Stimulated activated CD8-positive, alpha-beta memory T cell treated with anti-CD3 and anti-CD28 coated beads, Interleukin-4, amount 100 ng/mL, for 1 hour (primary cell): ENCODE data around the gene CDC42EP5.
"Not testable (repeated sequence)": the region's sequence is repeated elsewhere in the genome, so short reads cannot be mapped to it uniquely, and the experiment has no call there.

Experiments
- DNase-seq, 2 donors: peaks; one replicate each; pipeline ENCODE4 v3.0.0-alpha.2; 2020; ENCODE audit warnings: low read depth in 2 of 2, low spot score in 1 of 2

The CDC42EP5 gene

GRCh38 chr19:54448774-54449700 is 24.1 kb downstream of the CDC42EP5 start, which contains the start of gene LENG8:
LENG8 (plus strand) TSS chr19:54449199; CDS start chr19:54451345, 2,146 bp downstream.
- DNase-seq, result peak; percentile 94 to 95

GRCh38 chr19:54448040-54448773 is 24.9 kb downstream of the CDC42EP5 start:
- no peak for DNase-seq

GRCh38 chr19:54446349-54446748 is 26.7 kb downstream of the CDC42EP5 start:
- DNase-seq, result not testable (repeated sequence)

- no peak for DNase-seq
These were observed 28.4 kb downstream of the CDC42EP5 start for GRCh38 chr19:54444737-54445136.

GRCh38 chr19:54440641-54441040 is 32.5 kb downstream of the CDC42EP5 start:
- DNase-seq, result no peak

- no peak for DNase-seq
These were observed 33.8 kb downstream of the CDC42EP5 start for GRCh38 chr19:54439174-54439851.

GRCh38 chr19:54436628-54437252 is 36.4 kb downstream of the CDC42EP5 start:
- no peak for DNase-seq

GRCh38 chr19:54436031-54436523 is 37.0 kb downstream of the CDC42EP5 start:
- no peak for DNase-seq

- no peak for DNase-seq
These were observed 37.5 kb downstream of the CDC42EP5 start for GRCh38 chr19:54435551-54436016.

- DNase-seq, result no peak
These were observed 38.3 kb downstream of the CDC42EP5 start for GRCh38 chr19:54434873-54435214.

- no peak for DNase-seq
These were observed 38.8 kb downstream of the CDC42EP5 start for GRCh38 chr19:54434112-54434872.

- no peak for DNase-seq
These were observed 39.4 kb downstream of the CDC42EP5 start for GRCh38 chr19:54433697-54434096.

GRCh38 chr19:54432144-54432738 is 40.9 kb downstream of the CDC42EP5 start:
- DNase-seq, result no peak

- no peak for DNase-seq
These were observed 41.7 kb downstream of the CDC42EP5 start for GRCh38 chr19:54431255-54431838.

- no peak for DNase-seq
These were observed 42.5 kb downstream of the CDC42EP5 start for GRCh38 chr19:54430306-54431254.

- no peak for DNase-seq
These were observed 43.4 kb downstream of the CDC42EP5 start for GRCh38 chr19:54429545-54430227.

- DNase-seq, result no peak
These were observed 44.0 kb downstream of the CDC42EP5 start for GRCh38 chr19:54429176-54429495.
